GM21619 (cell line): ENCODE results near the gene MPP3.
"Not testable (repeated sequence)": the region's sequence is repeated elsewhere in the genome, so short reads cannot be mapped to it uniquely, and the experiment has no call there.

ENCODE experiments used
- ATAC-seq: cut with Tn5 transposase; IDR thresholded peaks from one replicate; pipeline ENCODE4 v1.9.1; 2021; ENCODE audit not compliant: unreplicated experiment

Gene MPP3

GRCh38 chr17:43809121-43809520 lies 23.8 kb downstream of the MPP3 start:
- ATAC-seq, result no peak

- ATAC-seq, result no peak
These were observed 24.9 kb downstream of the MPP3 start for GRCh38 chr17:43808076-43808475.

- no peak for ATAC-seq
These were observed 27.8 kb downstream of the MPP3 start for GRCh38 chr17:43805117-43805516.

- ATAC-seq, result no peak
These were observed 29.2 kb downstream of the MPP3 start for GRCh38 chr17:43803758-43804157.

- no peak for ATAC-seq
These were observed 31.1 kb downstream of the MPP3 start for GRCh38 chr17:43801844-43802243.

GRCh38 chr17:43800736-43801135 lies 32.2 kb downstream of the MPP3 start:
- ATAC-seq, result no peak

- no peak for ATAC-seq
These were observed 33.9 kb downstream of the MPP3 start for GRCh38 chr17:43799047-43799446.

- ATAC-seq, result not testable (repeated sequence)
These were observed 34.9 kb downstream of the MPP3 start for GRCh38 chr17:43798024-43798423.

GRCh38 chr17:43792668-43793067 lies 40.3 kb downstream of the MPP3 start:
- ATAC-seq, result not testable (repeated sequence)

GRCh38 chr17:43791589-43791988 lies 41.4 kb downstream of the MPP3 start:
- ATAC-seq, result no peak

- ATAC-seq, result no peak
These were observed 42.5 kb downstream of the MPP3 start for GRCh38 chr17:43790311-43790940.

GRCh38 chr17:43789482-43789881 lies 43.5 kb downstream of the MPP3 start:
- ATAC-seq, result no peak

- no peak for ATAC-seq
These were observed 44.4 kb downstream of the MPP3 start for GRCh38 chr17:43788540-43788939.

GRCh38 chr17:43787728-43788127 lies 45.2 kb downstream of the MPP3 start:
- no peak for ATAC-seq

GRCh38 chr17:43784628-43785101 lies 48.3 kb downstream of the MPP3 start:
- no peak for ATAC-seq

GRCh38 chr17:43784068-43784467 lies 48.9 kb downstream of the MPP3 start:
- no peak for ATAC-seq

GRCh38 chr17:43782913-43783680 lies 49.8 kb downstream of the MPP3 start:
- no peak for ATAC-seq

- no peak for ATAC-seq
These were observed 52.8 kb downstream of the MPP3 start, which contains the start of gene CFAP97D1 for GRCh38 chr17:43780135-43780534. Gene CFAP97D1, plus strand, starts transcription at chr17:43780435. Its CDS starts 28 bp downstream, at chr17:43780463.

GRCh38 chr17:43779145-43780125 lies 53.5 kb downstream of the MPP3 start:
- ATAC-seq, result peak; percentile 10

- peak; percentile 84 for ATAC-seq
These were observed 54.4 kb downstream of the MPP3 start, which contains the start of gene DUSP3 for GRCh38 chr17:43778337-43779144. Gene DUSP3, minus strand, starts transcription at chr17:43778977. Its CDS starts 53 bp downstream, at chr17:43778924.
